ENCODE data around the gene NCAN. TPM values are rescaled to one million over a fixed set of nuclear protein-coding genes. Genes with fewer than 3 reads are reported as not detected.

NCAN gene
- total RNA-seq (2022; extraction: Qiagen RNA extraction; ENCODE audit: low read depth) = 0.02 TPM in 1 of 5 replicates, not detected in the others

DNA sequence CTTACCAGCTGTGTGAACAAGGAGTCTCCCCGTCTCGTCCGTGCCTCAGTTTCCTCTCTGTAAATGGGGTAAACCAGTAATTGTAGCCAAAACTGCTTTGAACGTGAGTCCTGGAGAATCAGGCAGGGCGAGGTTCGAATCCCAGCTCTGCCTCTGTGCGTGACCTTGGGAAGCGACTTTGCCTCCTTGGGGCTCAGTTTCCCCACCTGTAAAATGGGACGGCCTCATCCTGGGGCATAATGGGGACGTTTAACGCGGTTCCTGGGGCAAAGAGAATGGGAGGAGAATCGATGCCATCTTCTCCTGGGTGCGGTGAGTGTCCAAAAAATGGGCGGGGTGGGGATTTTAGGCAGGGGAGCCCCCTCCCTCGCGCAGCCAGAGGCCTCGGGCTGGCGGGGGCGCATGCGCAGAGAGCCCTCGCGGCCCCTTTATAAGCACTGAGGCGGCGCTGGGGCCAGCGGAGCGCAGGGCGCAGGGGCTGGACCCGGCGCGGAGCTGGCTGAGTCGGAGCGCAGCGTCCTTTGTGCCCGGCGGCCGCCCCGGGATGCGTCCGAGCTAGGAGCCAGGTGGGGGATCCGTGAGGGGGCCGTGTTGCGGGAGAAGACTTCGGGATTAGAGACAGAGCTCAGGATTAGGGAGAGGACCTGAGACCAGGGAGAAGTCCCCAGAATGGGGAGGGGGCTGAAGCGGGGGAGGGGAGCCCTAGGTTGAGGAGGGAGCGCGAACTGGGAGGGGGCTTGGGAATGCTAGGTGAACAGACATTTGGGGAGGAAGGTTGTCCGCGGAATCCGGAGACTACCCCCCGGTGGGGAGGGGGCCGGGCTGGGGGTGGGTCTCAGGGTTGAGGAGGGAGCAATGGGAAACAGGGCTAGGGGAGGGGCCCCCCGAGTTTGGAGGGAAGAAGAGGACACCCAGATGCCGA, at the start of gene NCAN:
NCAN (plus strand) TSS at position 460 of the 922 bp plus-strand sequence. CDS start 4,996 bp downstream, outside the sequence.

DNA sequence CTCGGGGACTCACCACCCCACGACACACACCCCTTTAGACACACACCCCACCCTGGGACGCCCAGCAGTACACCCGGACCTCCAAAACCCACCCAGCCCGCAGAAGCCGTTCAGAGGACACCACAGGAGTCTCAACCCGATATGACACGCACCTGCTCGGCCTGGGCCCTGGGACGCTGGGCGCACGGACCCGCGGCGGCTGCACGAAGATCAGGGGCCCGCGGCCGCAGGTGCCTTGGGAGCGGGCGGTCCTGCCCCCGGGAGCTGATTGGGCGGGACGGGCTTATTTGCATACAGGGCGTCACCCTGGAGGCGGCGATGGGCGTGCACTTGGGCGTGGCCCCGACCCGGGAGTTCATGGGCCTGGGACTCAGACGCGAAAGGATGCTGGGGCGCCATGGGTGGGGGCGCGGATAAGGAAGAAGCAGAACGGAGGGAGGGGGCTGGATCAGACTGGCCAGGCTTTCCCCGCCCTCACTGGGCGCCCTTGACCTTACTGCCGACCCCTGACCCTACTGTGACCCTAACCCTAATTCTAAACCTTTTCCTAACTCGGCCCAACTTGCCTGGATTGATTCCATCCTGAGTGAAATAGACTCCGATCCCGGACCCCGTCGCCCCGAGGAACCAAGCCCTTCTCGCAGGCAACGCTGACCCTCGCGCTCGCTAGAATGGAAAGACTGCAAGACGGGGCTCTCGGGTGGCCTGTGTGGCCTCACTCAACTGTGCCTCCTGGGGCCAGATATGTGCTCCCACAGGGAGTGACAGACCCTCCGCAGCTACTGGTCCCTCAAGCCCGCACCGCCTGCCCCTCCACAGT, 41.5 kb upstream of the NCAN start, which contains the start of gene MEF2B:
MEF2B (minus strand) TSS at position 211 of the 820 bp plus-strand sequence. CDS start 19,528 bp downstream, outside the sequence.

DNA sequence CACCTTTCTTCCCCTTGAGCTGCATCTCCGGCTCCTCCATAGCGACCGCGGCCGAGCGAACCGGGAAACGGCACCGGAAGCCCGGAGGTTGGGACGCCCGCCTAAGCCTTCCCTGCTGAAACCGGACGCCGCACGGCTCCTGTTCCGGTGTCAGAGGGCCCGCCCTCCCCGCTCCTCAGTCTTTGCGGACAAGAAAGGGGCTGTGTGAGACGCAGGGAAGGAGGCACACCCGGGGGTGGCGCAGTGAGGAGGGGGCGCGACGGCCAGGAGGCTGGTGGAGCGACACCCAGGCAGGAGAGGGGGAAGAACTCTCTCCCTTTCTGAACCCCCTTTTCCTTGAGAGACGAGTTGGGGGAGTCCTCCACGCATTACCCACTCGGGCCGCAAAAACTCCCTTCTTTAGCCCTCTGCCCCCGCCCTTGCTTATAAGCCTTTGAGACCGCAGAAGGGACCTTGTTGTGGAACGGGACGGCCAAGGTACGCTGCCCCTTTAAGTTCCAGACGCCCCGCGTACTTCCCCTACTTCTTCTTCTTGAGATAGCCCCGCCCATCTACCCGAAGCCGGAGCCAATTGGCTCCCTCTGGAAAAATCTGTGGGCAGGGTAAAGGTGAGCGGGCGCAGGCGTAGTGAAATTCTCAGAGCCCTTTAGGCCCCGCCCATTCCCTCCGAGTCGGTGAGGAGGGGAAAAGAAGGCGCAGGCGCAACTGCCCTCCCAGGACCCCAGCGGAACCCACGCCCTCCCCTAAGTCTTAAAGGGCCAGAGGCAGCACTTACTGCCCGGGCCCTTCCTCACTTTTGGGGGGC, 19.5 kb upstream of the NCAN start, which contains the start of the genes BORCS8 and RFXANK:
BORCS8 (minus strand) TSS at position 75 of the 805 bp plus-strand sequence; CDS start at position 40, 35 bp downstream.
RFXANK (plus strand) TSS at position 181 of the 805 bp plus-strand sequence. CDS start 1,689 bp downstream, outside the sequence.

DNA sequence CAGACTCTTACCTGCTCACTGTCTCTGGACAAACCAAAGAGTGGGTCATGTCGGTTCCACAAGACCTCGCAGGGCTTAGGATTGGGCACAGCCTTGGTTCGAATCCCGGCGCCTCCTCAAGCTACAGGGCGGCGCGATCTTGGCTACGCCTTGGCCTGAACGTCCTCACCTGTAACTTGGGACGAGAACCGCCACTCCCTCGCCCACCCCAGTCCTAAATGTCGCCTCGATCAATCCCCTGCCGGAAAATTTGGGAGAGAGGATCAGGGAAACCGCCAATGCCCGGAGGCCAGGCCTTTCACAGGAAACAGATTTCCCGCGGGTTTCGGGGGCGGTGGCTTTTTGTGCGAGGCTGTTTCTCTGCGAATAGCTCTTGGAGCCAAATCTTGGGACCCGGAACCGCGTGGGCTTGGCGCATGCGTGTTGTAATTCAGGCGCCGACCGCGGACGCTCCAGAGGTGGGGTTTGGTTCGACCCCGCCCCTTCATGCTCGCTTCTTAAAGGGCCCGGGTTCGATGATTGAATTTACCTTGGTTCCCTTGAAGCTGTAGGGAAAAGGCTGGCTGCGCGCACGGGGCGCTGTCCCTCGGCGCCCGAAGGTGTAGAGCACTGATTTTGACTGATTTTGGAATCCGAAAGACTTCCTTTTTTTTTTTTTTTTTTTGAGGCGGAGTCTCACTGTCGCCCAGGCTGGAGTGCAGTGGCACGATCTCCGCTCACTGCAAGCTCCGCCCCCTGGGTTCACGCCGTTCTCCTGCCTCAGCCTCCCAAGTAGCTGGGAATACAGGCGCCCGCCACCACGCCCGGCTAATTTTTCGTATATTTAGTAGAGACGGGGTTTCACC, 8.5 kb upstream of the NCAN start, which contains the start of gene NR2C2AP:
NR2C2AP (minus strand) TSS at position 403 of the 845 bp plus-strand sequence; CDS start at position 49, 354 bp downstream.

Other genes starting within 250 kb of the NCAN start
- gene SUGP2, start 178.4 kb upstream of the NCAN start, total RNA-seq (2022; extraction: Qiagen RNA extraction; ENCODE audit: low read depth) = 21.2 to 38.5 TPM (median 30.9 TPM) in 5 replicates
- 23.8 to 30.4 TPM (median 29.8 TPM) in 5 replicates for gene ARMC6, start 178.4 kb upstream of the NCAN start, total RNA-seq (2022; extraction: Qiagen RNA extraction; ENCODE audit: low read depth)
- 0.19 to 1.1 TPM (median 0.87 TPM) in 5 replicates for gene SLC25A42, start 148.0 kb upstream of the NCAN start, total RNA-seq (2022; extraction: Qiagen RNA extraction; ENCODE audit: low read depth)
- gene TMEM161A, start 73.5 kb upstream of the NCAN start, total RNA-seq (2022; extraction: Qiagen RNA extraction; ENCODE audit: low read depth) = 11.6 to 27.0 TPM (median 24.9 TPM) in 5 replicates
- gene MEF2B, start 41.7 kb upstream of the NCAN start, total RNA-seq (2022; extraction: Qiagen RNA extraction; ENCODE audit: low read depth) = 0.15 to 0.82 TPM (median 0.63 TPM) in 5 replicates
- 9.2 to 12.7 TPM (median 11.5 TPM) in 5 replicates for gene BORCS8, start 19.8 kb upstream of the NCAN start, total RNA-seq (2022; extraction: Qiagen RNA extraction; ENCODE audit: low read depth)
- 26.4 to 47.2 TPM (median 43.9 TPM) in 5 replicates for gene RFXANK, start 19.7 kb upstream of the NCAN start, total RNA-seq (2022; extraction: Qiagen RNA extraction; ENCODE audit: low read depth)
- 26.5 to 31.8 TPM (median 30.6 TPM) in 5 replicates for gene NR2C2AP, start 8.5 kb upstream of the NCAN start, total RNA-seq (2022; extraction: Qiagen RNA extraction; ENCODE audit: low read depth)
- 0.33 to 2.2 TPM (median 0.50 TPM) in 5 replicates for gene TM6SF2, start 61.3 kb downstream of the NCAN start, total RNA-seq (2022; extraction: Qiagen RNA extraction; ENCODE audit: low read depth)
- gene SUGP1, start 108.6 kb downstream of the NCAN start, total RNA-seq (2022; extraction: Qiagen RNA extraction; ENCODE audit: low read depth) = 25.3 to 34.4 TPM (median 26.8 TPM) in 5 replicates
- 7.4 to 16.0 TPM (median 14.3 TPM) in 5 replicates for gene MAU2, start 108.9 kb downstream of the NCAN start, total RNA-seq (2022; extraction: Qiagen RNA extraction; ENCODE audit: low read depth)
- 31.9 to 50.8 TPM (median 43.6 TPM) in 5 replicates for gene GATAD2A, start 193.7 kb downstream of the NCAN start, total RNA-seq (2022; extraction: Qiagen RNA extraction; ENCODE audit: low read depth)